ENCODE data around the gene KRTAP9-4.
"Not testable (repeated sequence)": the region's sequence is repeated elsewhere in the genome, so short reads cannot be mapped to it uniquely, and the experiment has no call there.

Gene KRTAP9-4

GRCh38 chr17:41265078-41265477 lies 15.6 kb downstream of the KRTAP9-4 start, which contains the start of gene KRTAP9-6:
KRTAP9-6 (plus strand) TSS chr17:41265378; CDS start chr17:41265378, 0 bp downstream.
- no peak for DNase-seq

- no peak for DNase-seq
Measured at GRCh38 chr17:41267711-41268110, 18.2 kb downstream of the KRTAP9-4 start.

- DNase-seq, result not testable (repeated sequence)
Measured at GRCh38 chr17:41271323-41271722, 21.8 kb downstream of the KRTAP9-4 start.

GRCh38 chr17:41271858-41272257 lies 22.4 kb downstream of the KRTAP9-4 start:
- no peak for DNase-seq

GRCh38 chr17:41275648-41276190 lies 26.2 kb downstream of the KRTAP9-4 start, which contains the start of gene KRTAP9-7:
KRTAP9-7 (plus strand) TSS chr17:41275698; CDS start chr17:41275698, 0 bp downstream.
- not testable (repeated sequence) for DNase-seq

DNA sequence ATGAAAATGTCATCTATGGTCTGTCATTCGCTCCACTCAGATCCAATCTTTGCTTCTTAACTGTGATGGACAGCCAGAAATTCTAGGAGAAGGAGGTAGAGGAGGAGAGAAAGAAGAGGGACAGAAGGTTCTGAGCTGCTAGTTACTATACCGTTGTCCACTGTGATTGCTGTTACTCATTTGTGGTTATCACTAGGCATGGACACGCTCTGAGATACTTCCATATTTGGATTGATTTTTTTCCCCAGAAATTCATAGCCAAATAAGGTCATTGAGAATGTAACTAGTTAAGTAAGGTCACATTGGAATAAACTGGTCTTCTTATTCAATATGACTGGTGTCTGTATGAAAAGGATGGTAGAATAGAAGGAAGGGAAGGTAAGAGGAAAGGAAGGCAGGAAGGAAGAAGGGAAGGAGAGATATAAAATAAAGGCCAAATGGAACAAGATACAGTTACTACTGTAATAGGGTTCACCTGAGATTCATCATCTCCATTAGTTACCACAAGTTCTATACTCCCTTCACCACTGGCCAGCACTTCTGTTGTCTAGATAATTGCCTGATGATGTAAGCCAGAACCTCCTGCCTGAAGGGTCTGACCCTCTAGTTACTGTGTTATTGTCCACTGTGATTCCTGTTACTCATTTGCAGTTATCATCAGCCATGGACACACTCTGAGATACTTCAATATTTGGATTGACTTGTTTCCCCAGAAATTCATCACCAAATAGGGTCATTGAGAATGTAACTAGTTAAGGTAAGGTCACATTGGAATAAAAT lies 28.9 kb downstream of the KRTAP9-4 start:
- DNase-seq, result no peak

DNA sequence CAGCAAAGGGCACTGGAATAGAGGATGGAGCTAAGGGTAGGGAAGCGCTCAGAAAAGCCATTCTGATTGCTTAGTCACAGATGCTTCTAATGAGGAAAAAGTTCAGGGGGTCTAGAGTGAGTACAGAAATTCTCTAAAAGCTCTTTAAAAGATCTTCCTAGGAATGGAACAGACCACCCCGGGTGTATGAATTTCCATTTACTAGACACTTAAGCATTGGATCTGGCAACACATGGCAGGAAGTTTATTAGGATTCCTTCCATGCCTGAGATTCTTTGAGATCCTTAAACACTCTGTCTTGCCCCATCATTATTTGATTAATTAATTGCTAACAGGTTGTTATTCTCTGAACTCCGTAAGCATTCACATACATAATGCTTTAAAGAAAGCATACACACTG lies 34.6 kb downstream of the KRTAP9-4 start:
- no peak for DNase-seq

- no peak for DNase-seq
Measured at GRCh38 chr17:41284546-41284945, 35.1 kb downstream of the KRTAP9-4 start.

DNA sequence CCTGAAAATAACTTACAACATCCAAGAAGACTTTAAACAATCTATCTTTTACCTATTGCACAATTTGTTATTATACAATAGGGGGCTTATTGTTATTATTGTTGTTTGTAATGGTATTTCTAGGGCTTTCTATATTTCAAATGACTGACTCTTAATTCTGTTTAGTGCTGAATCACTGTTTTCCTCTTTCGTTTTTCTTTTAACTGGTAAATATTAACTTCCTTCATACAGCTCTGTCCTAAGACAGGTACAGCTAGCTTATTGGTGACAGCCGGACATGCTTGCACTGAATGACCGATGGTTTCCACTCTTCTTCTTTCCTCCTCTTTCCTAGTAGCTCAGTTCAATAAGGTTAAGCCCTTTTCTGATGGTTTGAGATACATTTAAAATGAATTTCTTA lies 37.6 kb downstream of the KRTAP9-4 start:
- no peak for DNase-seq

- DNase-seq, result no peak
Measured at GRCh38 chr17:41294016-41294415, 44.5 kb downstream of the KRTAP9-4 start.

- DNase-seq, result no peak
Measured at GRCh38 chr17:41296846-41297245, 47.4 kb downstream of the KRTAP9-4 start.

DNA sequence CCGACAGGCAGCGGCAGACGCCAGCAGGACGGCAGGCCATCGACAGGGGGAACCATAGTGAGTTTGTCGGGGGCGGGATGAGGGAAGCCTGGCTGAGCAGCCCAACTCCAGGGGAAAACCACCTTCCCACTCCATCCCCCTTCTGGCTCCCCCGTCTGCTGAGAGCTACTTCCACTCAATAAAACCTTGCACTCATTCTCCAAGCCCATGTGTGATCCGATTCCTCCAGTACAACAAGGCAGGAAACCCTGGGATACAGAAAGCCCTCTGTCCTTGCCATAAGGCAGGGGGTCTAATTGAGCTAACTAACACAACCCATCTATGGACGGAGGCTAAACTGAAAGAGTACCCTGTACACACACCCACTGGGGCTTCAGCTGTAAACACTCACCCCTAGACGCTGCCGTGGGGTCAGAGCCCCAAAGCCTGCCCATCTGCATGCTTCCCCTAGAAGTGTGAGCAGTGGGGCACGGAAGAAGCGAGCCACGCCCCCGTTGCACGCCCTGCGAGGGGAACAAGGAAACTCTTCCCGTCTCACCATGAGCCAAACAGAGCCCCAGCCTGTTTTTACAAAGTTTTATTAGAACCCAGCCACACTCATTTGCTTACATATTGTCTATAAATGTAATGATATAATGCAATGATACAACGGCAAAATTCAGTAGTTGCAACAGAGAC lies 49.1 kb downstream of the KRTAP9-4 start:
- no peak for DNase-seq

Data from NCI-H1417 treated with DMSO at 0.1 percent for 48 hours (cell line).